Left lung (tissue), 10 donors: ENCODE measurements around the gene WDFY2. TPM values are rescaled to one million over a fixed set of nuclear protein-coding genes. Genes with fewer than 3 reads are reported as not detected.

Experiments
- ATAC-seq: fragments of 200-7000 bp; cut with Tn5 transposase; one replicate; pipeline ENCODE4 v1.9.1; 2020; ENCODE audit warnings: moderate library complexity
- DNase-seq, 4 donors: peaks; one replicate each; pipeline ENCODE4 v3.0.0-alpha.2; 2013 to 2020
- H3K27ac ChIP-seq, 2 donors: fragments of 200-600 bp; sonication (generic) in 1 of 2; one replicate each; pipeline versions ENCODE4 v1.5.0 to v1.8.0; 2020 to 2021
- H3K27me3 ChIP-seq, 2 donors: fragments of 200-600 bp; sonication (generic) in 1 of 2; one replicate each; pipeline versions ENCODE4 v1.5.0 to v1.8.0; 2020 to 2021
- H3K36me3 ChIP-seq, 2 donors: fragments of 200-600 bp; sonication (generic) in 1 of 2; one replicate each; pipeline versions ENCODE4 v1.5.0 to v1.8.0; 2020 to 2021
- H3K4me1 ChIP-seq, 2 donors: fragments of 200-600 bp; one replicate each; pipeline ENCODE4 v1.8.0; 2021
- H3K4me3 ChIP-seq, 2 donors: fragments of 200-600 bp; sonication (generic) in 1 of 2; one replicate each; pipeline versions ENCODE4 v1.5.0 to v1.8.0; 2020 to 2021; ENCODE audit warnings: mild to moderate bottlenecking in 1 of 2
- H3K9me3 ChIP-seq, 2 donors: fragments of 200-600 bp; sonication (generic) in 1 of 2; one replicate each; pipeline versions ENCODE4 v1.5.0 to v1.8.0; 2020 to 2021
- CTCF ChIP-seq, 2 donors: fragments of 200-600 bp; sonication (generic) in 1 of 2; IDR thresholded peaks; one replicate each; pipeline versions ENCODE4 v1.5.0 to v1.8.0; 2021; ENCODE audit warnings: antibody characterized with exemption in 2 of 2
- intact Hi-C, 2 donors: fragments of 100-400 bp; cut with DNase I; formaldehyde crosslinking; loops; one replicate each; pipeline versions ENCODE4 v1.11.2 to v1.14.2; 2022
- polyA plus RNA-seq, 6 donors: library from polyadenylated mRNA; unstranded; fragments of 120-200 nt; gene quantifications; one replicate each; pipeline ENCODE4 v1.2.1, GENCODE V29; 2013; ENCODE audit not compliant: insufficient read length in 6 of 6
- total RNA-seq, 2 donors: library from RNA; stranded (reverse); fragmentation: NEBNext Ultra II Directional; extraction: Animal tissue kit (Norgen Biotek cat#: 25700); gene quantifications; one replicate each; pipeline ENCODE4 v1.2.1, GENCODE V29; 2021
- donor health status: DM: no; HTN: yes; CAD: no.
- donor health status: DM: no; HTN: no; CAD: no.

The WDFY2 gene
- total and polyA plus RNA-seq, 8 donors: 9.7 to 33.3 (median 22.1) TPM

GRCh38 chr13:51663973-51664957 is 80.0 kb downstream of the WDFY2 start:
- ATAC-seq: no peak

GRCh38 chr13:51665456-51665855 is 81.2 kb downstream of the WDFY2 start:
- ATAC-seq (no peak), DNase-seq (no peak)
- no peak overlapping the region for H3K27ac ChIP-seq
- peaks cover 0 to 6% of the 10 kb centered on the region in 2 donors for H3K4me1 ChIP-seq
- intact Hi-C loops: no loop called here
- no peak for TF ChIP-seq CTCF (IDR thresholded peaks at IDR 0.05)
- no peak overlapping the region for H3K4me3 ChIP-seq
- no peaks in the 10 kb centered on the region for H3K36me3 ChIP-seq
- no peaks in the 10 kb centered on the region for H3K9me3 ChIP-seq
- H3K27me3 ChIP-seq: no peaks in the 10 kb centered on the region

More at GRCh38 chr13:51663973-51664957, 80.0 kb downstream of the WDFY2 start:
- Histone ChIP-seq H3K27me3 (no peaks in the 10 kb centered on the region), H3K4me3 (no peak overlapping the region), H3K4me1 (no peaks in the 10 kb centered on the region), H3K27ac (no peak overlapping the region), H3K36me3 (no peaks in the 10 kb centered on the region), H3K9me3 (no peaks in the 10 kb centered on the region)
- DNase-seq: no peak
- intact Hi-C loops: no loop called here
- no peak for TF ChIP-seq CTCF (IDR thresholded peaks at IDR 0.05)

GRCh38 chr13:51666374-51666773 is 82.1 kb downstream of the WDFY2 start:
- peaks cover 0 to 6% of the 10 kb centered on the region in 2 donors for H3K4me1 ChIP-seq
- DNase-seq (no peak), ATAC-seq (no peak)
- no peak overlapping the region for H3K27ac ChIP-seq
- no peak overlapping the region for H3K4me3 ChIP-seq
- H3K9me3 ChIP-seq: no peaks in the 10 kb centered on the region
- intact Hi-C loops: no loop called here
- H3K36me3 ChIP-seq: no peaks in the 10 kb centered on the region
- H3K27me3 ChIP-seq: no peaks in the 10 kb centered on the region
- TF ChIP-seq CTCF (IDR thresholded peaks at IDR 0.05): no peak

- Histone ChIP-seq H3K27me3 (no peaks in the 10 kb centered on the region), H3K4me1 (peaks cover 0 to 6% of the 10 kb centered on the region in 2 donors), H3K9me3 (no peaks in the 10 kb centered on the region), H3K4me3 (no peak overlapping the region), H3K27ac (no peak overlapping the region), H3K36me3 (no peaks in the 10 kb centered on the region)
- no peak for TF ChIP-seq CTCF (IDR thresholded peaks at IDR 0.05)
- intact Hi-C loops: no loop called here
- DNase-seq: no peak
- no peak for ATAC-seq
Observed at GRCh38 chr13:51666839-51667238, 82.6 kb downstream of the WDFY2 start.

- Histone ChIP-seq H3K27ac (no peak overlapping the region), H3K27me3 (no peaks in the 10 kb centered on the region), H3K4me3 (no peak overlapping the region), H3K36me3 (no peaks in the 10 kb centered on the region), H3K9me3 (no peaks in the 10 kb centered on the region), H3K4me1 (peaks cover 8 to 11% of the 10 kb centered on the region in 2 donors)
- intact Hi-C loops: no loop called here
- no peak for ATAC-seq
- DNase-seq: no peak
- TF ChIP-seq CTCF (IDR thresholded peaks at IDR 0.05): no peak
Observed at GRCh38 chr13:51668580-51669195, 84.4 kb downstream of the WDFY2 start.
